ENCODE measurements around the gene HSD3B1.

- no peak for TF ChIP-seq POLR2AphosphoS5 (IDR thresholded peaks at IDR 0.05; ENCODE audit: borderline replicate concordance, low read depth, low read length)
- TF ChIP-seq EZH2 (IDR thresholded peaks at IDR 0.05) = no peak
These were observed 24.8 kb downstream of the HSD3B1 start for GRCh38 chr1:119531606-119532323.
